SK-MEL-5 (cell line): Measurements from ENCODE around the gene EFCAB11. TPM values are rescaled to one million over a fixed set of nuclear protein-coding genes. Genes with fewer than 3 reads are reported as not detected.

Experiments
- DNase-seq: peaks from one replicate; pipeline ENCODE4 v3.0.0-alpha.2; 2016; ENCODE audit warnings: low read depth, low spot score
- in situ Hi-C: cut with HindIII; loops from 2 replicates; pipeline ENCODE4 v1.10.0; 2016; ENCODE audit warnings: low sequenced_read_pairs, high pct_unique_total_duplicates, low pct_unique_long_range_greater_than_20kb
- polyA plus RNA-seq, 2 experiments: library from polyadenylated mRNA; depleted of rRNA; stranded (reverse); fragments of >200 nt; gene quantifications; 2 replicates each; pipeline ENCODE4 v1.2.3, GENCODE V29; 2015
- total RNA-seq: library from RNA; depleted of rRNA; stranded (reverse); fragments of >200 nt; shearing (Covaris generic); gene quantifications from 2 replicates; pipeline ENCODE4 v1.2.3, GENCODE V29; 2014; rRNA removed

Gene EFCAB11
- total RNA-seq = 3.3 and 6.1 TPM in 2 replicates
- 2.1 and 4.0 TPM in 2 replicates for polyA plus RNA-seq (2015; cell fraction: cytosol; rRNA removed)
- 3.3 and 6.0 TPM in 2 replicates for polyA plus RNA-seq (2015; cell fraction: nucleus; rRNA removed)

DNA sequence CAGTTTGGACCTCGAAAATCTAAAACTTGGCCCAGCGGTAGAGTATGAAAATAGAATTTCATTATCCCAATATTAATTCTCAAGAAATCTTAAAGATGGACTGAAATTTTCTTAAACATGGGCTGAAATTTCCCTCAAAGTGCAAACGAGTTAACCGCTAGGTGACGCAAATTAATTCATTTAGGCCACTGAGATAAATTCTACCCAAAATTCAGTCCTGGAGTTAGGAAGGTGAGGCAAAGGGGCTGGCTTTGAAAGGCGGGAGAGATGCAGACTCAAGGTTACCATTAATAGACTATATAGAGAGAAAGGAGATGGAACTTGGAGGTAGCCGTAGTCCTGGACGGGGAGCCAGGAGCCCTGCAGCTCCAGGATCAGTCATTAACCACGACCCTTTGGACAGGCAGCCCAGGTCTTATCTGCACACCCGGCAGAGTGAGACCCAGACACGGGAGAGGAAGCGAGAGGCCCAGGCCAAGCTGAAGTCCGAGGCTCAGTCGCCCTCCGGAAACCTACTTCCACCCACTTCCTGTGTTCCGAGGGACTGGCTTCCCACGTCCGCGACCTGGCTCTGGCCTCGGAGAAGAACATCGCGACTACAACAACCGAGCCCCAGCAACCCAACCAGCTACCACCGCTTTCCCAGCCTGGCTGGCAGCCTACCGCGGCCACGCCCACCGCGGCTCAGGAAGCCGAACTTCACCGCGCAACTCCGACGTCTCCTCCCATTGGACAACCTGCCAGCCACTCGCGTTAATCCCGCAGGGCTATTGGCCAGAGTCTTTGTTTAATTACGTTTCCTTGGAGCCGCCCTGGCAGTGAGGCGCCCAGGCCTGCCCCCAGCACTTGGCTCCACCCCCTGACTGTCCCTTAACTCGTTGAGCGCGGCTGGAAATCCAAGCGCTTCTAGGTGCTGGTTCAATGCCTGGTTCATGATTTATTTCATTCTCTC is at the start of gene EFCAB11:
Gene EFCAB11 (minus strand): TSS at position 661 of the 952 bp plus-strand sequence. CDS start 70 bp downstream, at position 591.
- in situ Hi-C loops = no loop called here
- peak; percentile 99 for DNase-seq

GRCh38 chr14:90003526-90004307 is 49.2 kb upstream of the EFCAB11 start:
- in situ Hi-C loops = no loop called here
- no peak for DNase-seq

GRCh38 chr14:90000935-90001334 is 46.4 kb upstream of the EFCAB11 start:
- no peak for DNase-seq
- in situ Hi-C loops = no loop called here

DNA sequence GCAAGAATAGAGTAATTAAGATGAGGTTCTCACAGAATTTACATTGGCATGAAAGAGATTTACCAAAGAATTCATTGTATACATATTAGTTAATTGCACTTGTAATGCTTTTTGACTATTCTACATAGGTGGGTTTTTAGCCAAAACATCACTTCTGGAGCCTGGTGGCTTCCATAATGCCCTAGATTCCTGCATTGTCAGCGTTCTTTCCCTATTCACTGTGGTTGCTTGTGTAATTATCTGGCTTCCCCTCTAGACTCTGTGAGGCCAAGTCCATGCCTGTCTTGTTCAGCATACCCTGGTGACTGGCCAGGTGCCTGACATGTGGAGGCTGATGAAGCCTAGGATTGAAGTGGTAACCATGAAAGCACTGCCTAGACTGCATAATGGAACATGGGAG is 42.4 kb upstream of the EFCAB11 start:
- in situ Hi-C loops = no loop called here
- DNase-seq = no peak

DNA sequence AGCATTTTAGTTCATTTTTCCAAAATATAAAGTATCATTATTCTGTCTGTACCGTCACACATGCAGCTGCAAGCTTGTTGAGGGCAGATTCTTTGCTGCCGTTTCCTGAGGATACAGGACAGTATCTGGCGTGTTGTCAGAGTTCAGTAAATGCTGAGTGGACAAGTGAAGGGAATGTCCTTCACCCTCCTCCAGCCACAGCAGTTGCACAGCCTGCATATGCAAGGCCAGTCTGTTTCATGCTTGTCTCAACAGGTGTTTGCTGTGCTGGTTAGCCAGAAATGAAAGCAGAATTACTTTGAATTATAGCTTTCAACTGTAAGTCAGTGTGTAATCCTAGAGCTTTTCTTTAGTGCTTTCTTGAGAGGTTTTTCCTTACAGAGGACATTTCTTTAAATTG is 37.7 kb upstream of the EFCAB11 start:
- in situ Hi-C loops = no loop called here
- DNase-seq = no peak

DNA sequence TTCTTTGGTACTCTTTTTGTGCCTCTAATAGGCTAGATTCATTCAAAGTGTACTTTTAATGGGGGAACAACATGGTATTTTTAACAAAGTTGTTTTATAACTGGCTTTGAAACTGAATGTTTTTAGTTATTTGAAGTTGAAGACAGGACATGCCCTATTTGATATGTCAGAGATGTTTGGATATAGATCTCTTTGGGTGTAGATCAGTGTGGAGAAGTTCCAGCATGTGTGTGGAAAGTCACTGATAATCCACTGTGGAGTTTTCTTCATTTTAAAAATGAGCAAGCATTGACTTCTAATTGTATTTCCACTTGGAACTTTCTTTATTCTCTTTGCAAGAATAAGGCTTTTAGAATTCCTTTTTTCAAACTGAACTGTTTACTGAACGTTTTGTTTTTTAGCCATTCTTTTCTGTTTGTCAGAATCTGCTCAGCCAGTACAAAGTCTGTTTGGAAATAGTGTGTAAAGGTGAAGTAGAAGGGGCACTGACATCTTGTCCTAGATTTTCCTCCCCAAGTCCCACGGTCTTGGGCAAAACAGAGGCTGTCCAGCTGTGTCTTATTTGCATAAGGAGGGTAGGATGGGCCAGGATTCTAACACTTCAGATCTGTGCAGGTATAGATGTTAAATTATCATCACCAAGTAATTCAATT is 36.2 kb upstream of the EFCAB11 start:
- no peak for DNase-seq
- in situ Hi-C loops = no loop called here

- no peak for DNase-seq
- in situ Hi-C loops = no loop called here
Measured at GRCh38 chr14:89990218-89990617, 35.7 kb upstream of the EFCAB11 start.

- in situ Hi-C loops = no loop called here
- DNase-seq = no peak
Measured at GRCh38 chr14:89988787-89989186, 34.3 kb upstream of the EFCAB11 start.

DNA sequence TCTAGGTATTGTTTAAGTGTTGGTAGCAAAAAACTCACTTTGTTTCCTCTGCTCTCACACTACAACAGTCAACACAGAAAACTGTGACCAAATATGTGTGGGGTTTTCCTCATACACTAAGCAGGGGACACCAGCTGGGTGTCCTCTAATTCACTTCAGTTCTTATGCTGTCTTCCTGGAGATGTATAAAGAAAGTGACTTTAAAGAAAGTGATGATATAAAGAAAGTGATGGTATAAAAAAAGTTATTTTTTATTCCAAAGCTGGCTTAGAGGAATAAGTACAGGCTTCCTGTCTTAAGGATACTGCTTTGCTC is 32.6 kb upstream of the EFCAB11 start:
- no peak for DNase-seq
- in situ Hi-C loops = no loop called here

DNA sequence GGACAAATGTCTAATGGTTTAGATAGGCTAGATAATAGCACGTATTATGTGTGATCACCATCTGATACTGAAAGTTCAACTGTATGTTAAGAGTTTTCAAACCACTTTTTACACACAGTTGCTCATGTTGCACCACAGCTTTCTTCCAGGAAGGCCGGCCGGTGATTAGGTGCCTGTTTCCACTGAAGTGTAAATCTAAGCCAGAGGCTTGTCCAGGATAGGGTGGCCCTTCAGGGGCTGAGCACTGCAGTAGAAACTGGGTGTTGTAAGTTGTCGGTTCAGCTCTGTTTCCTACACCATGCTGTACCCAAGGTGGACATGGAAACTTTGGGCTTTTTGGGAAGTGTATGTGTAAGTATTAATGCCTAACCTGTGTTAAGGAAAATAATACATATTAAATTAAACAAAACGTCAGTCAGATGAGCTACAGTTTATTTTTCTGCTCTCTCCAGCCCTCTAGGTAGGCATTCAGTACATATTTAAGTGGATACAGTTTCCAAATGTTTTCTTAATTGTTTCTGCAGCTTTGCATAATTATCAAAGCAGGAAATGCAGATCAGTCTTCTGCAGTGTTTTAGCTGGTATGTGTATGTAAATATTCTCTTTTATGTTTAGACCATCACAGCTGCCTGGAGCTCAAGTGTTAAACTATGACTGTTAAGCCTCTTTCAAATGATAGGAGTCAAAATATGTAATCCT is 32.1 kb upstream of the EFCAB11 start:
- DNase-seq = no peak
- in situ Hi-C loops = no loop called here

DNA sequence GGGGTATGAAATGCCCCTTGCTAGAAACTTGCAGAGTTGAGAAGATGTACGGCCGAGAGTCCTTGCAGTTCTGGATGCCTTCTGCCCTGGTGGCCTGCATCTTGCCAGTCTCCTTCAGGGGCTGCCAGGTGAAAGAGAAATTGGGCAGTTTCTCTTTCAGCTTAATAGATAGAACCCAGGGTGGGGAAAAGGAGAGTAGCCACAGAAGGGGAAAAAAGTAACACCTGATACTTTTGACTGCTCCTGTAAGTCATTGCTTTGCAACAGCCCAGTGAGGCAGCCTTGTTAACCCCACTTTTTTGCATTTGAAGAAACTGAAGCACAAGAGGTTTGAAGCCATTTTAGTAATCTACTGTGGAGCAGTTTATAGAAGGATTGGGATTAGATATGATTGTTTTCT is 28.8 kb upstream of the EFCAB11 start:
- no peak for DNase-seq
- in situ Hi-C loops = no loop called here

DNA sequence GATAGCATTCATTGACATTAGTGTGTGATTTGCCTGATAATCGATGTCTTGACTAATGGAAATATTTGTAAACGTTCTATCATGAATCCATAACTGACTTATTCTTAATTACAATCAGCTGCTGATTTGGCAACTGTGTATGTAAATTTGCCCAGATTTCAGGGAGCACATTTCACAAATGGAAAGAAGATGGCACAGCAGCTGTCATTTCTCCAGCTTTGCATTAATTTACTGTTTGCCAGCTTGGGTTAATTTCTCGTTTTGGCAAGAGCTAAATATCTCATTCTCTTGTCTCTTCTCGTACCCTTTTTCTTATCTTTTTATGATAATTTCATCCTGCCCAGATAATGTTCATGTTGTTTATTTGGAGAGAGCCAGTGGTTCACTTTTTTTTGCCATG is 24.1 kb upstream of the EFCAB11 start:
- in situ Hi-C loops = no loop called here

DNA sequence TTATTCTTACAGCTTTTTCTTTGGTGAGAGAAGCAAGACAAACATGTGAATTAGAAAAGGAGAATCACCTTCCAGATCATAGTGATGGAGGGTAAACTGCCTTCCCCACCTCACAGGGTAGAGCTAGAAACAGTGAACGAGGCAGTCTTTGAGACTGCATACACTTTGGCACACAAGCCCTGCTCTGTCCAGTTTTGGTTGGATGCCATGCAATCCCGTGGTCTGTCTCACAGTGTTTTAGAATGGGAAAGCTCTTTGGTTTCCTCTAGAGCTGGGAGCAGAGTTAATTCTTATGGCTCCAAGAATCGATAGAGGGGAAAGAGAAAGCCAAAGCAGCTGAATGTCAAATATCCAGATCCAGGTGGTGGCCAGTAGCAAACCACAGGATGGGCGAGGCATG is 23.1 kb upstream of the EFCAB11 start:
- in situ Hi-C loops = no loop called here

More for the DNA sequence above, 24.1 kb upstream of the EFCAB11 start:
- no peak for DNase-seq

GRCh38 chr14:89973234-89973823 is 18.8 kb upstream of the EFCAB11 start:
- in situ Hi-C loops = no loop called here
- peak; percentile 83 for DNase-seq

More for the DNA sequence above, 23.1 kb upstream of the EFCAB11 start:
- peak; percentile 21 for DNase-seq

DNA sequence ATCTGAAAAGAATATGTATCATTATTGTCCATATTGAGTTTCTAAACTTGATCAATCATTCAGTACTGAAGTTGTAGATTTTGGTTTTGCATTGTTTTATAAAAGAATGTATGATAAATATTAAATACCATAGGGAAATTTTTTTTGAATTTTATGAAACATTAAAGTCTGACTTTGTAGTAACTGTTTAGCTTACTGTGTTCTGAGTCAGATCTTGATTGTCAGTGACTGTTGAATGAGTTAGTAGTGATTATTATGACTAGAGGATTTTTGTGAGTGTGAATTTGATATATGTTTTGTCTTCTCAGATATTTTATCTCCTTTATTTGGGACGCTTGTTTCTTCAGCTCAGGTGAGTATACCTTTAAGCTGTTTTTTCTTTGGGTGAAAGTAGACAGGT is 11.3 kb upstream of the EFCAB11 start:
- DNase-seq = no peak
- in situ Hi-C loops = no loop called here

- in situ Hi-C loops = no loop called here
- DNase-seq = no peak
Measured at GRCh38 chr14:89963288-89963978, 8.9 kb upstream of the EFCAB11 start.

GRCh38 chr14:89960914-89961313 is 6.4 kb upstream of the EFCAB11 start:
- DNase-seq = no peak
- in situ Hi-C loops = no loop called here
